H1 (cell line): ENCODE data around the gene F8. TPM values are rescaled to one million over a fixed set of nuclear protein-coding genes. Genes with fewer than 3 reads are reported as not detected.

ENCODE experiments used
- CTCF ChIA-PET: fragments of 300-600 bp; sonication (Branson Sonifier 250); formaldehyde crosslinking; loops from one replicate; lab custom pipeline; 2021; ENCODE audit not compliant: partially characterized antibody; lab: Charles Lee
- POLR2A ChIA-PET: fragments of 300-600 bp; sonication (Branson Sonifier 250); formaldehyde crosslinking; loops from one replicate; lab custom pipeline; 2021; ENCODE audit warnings: inconsistent platforms; ENCODE audit not compliant: partially characterized antibody; lab: Charles Lee
- DNase-seq, 2 experiments: peaks; one replicate each; pipeline versions ENCODE4 v3.0.0 to v3.0.0-alpha.2; 2010 to 2022; ENCODE audit warnings: low spot score in 2 of 2, low read depth in 1 of 2, mixed read lengths in 1 of 2
- FAIRE-seq: peaks from 2 replicates; lab custom pipeline; 2011; peaks lifted over from hg19 to GRCh38; lab: Jason Lieb, UNC
- H2AFZ ChIP-seq: 2 replicates; pipeline ENCODE4 v1.8.1; 2012; ENCODE audit warnings: low read length, inconsistent platforms
- H2AK5ac ChIP-seq: 2 replicates; pipeline ENCODE4 v1.6.1; 2013; ENCODE audit warnings: low read depth, low read length
- H2BK120ac ChIP-seq: replicated peaks from 2 replicates; pipeline ENCODE3; 2013; ENCODE audit warnings: low read depth, low read length, inconsistent platforms
- H2BK12ac ChIP-seq: 2 replicates; pipeline ENCODE4 v1.6.1; 2013; ENCODE audit warnings: low read depth, low read length
- H2BK15ac ChIP-seq: 2 replicates; pipeline ENCODE4 v1.6.1; 2013; ENCODE audit warnings: low read length
- H2BK20ac ChIP-seq: 2 replicates; pipeline ENCODE4 v1.6.1; 2013; ENCODE audit warnings: low read length
- H2BK5ac ChIP-seq: 2 replicates; pipeline ENCODE4 v1.6.1; 2013; ENCODE audit warnings: low read depth, low read length
- H3K14ac ChIP-seq: 2 replicates; pipeline ENCODE4 v1.6.1; 2013; ENCODE audit warnings: inconsistent platforms; ENCODE audit not compliant: insufficient read length
- H3K18ac ChIP-seq: 2 replicates; pipeline ENCODE4 v1.6.1; 2013; ENCODE audit warnings: low read length; ENCODE audit errors: extremely low read depth
- H3K23ac ChIP-seq: 2 replicates; pipeline ENCODE4 v1.6.1; 2013; ENCODE audit warnings: inconsistent platforms; ENCODE audit not compliant: insufficient read length
- H3K23me2 ChIP-seq: 2 replicates; pipeline ENCODE4 v1.6.1; 2013; ENCODE audit warnings: low read depth, low read length
- H3K27ac ChIP-seq: 2 replicates; pipeline ENCODE4 v1.6.1; 2011; ENCODE audit warnings: low read depth, low read length, inconsistent platforms
- H3K27me3 ChIP-seq, 4 experiments: replicated peaks in 1 of 4; 1 replicate in 1 of 4; 2 replicates in 3 of 4; pipeline versions ENCODE4 v1.6.1 to v1.8.1; 2011 to 2013; ENCODE audit warnings: low read length in 3 of 4, mild to moderate bottlenecking in 3 of 4, inconsistent platforms in 2 of 4, mixed read lengths in 2 of 4, moderate library complexity in 1 of 4; ENCODE audit not compliant: control insufficient read depth in 3 of 4, insufficient read depth in 3 of 4; ENCODE audit errors: extremely low read depth in 1 of 4
- H3K36me3 ChIP-seq, 4 experiments: 2 replicates each; pipeline versions ENCODE4 v1.6.1 to v1.8.1; 2011 to 2013; ENCODE audit warnings: mild to moderate bottlenecking in 4 of 4, low read length in 3 of 4, moderate library complexity in 2 of 4, control low read depth in 1 of 4, inconsistent platforms in 1 of 4; ENCODE audit not compliant: insufficient read depth in 4 of 4, control insufficient read depth in 2 of 4
- H3K4ac ChIP-seq: replicated peaks from 2 replicates; pipeline ENCODE3; 2013; ENCODE audit warnings: low read length, low read depth, mixed read lengths, inconsistent platforms; ENCODE audit not compliant: insufficient read length
- H3K4me1 ChIP-seq, 4 experiments: replicated peaks in 1 of 4; 1 replicate in 1 of 4; 2 replicates in 3 of 4; pipeline versions ENCODE4 v1.6.1 to v1.8.1; 2011 to 2013; ENCODE audit warnings: low read length in 3 of 4, inconsistent platforms in 2 of 4, mixed read lengths in 1 of 4; ENCODE audit not compliant: insufficient read depth in 4 of 4, control insufficient read depth in 3 of 4
- H3K4me2 ChIP-seq, 2 experiments: 2 replicates each; pipeline versions ENCODE4 v1.6.1 to v1.8.1; 2011 to 2013; ENCODE audit warnings: low read depth in 2 of 2, low read length in 2 of 2, control low read depth in 1 of 2, inconsistent platforms in 1 of 2, mild to moderate bottlenecking in 1 of 2; ENCODE audit not compliant: insufficient read depth in 1 of 2
- H3K4me3 ChIP-seq, 4 experiments: fragments of 200-600, 300-600 bp in 1 of 4; sonication (generic), shearing (Covaris generic), sonication (Bioruptor Twin) in 1 of 4; 2 replicates each; pipeline versions ENCODE4 v1.5.1 to v1.8.1; 2011 to 2016; ENCODE audit warnings: low read length in 4 of 4, low read depth in 3 of 4, control low read depth in 2 of 4, inconsistent platforms in 2 of 4, mild to moderate bottlenecking in 2 of 4, mixed read lengths in 1 of 4, moderate library complexity in 1 of 4; ENCODE audit not compliant: insufficient read depth in 2 of 4; ENCODE audit errors: extremely low read depth in 1 of 4
- H3K56ac ChIP-seq: replicated peaks from 2 replicates; pipeline ENCODE3; 2013; ENCODE audit warnings: low read depth, mild to moderate bottlenecking, mixed read lengths, low read length, inconsistent platforms; ENCODE audit not compliant: insufficient read length
- H3K79me1 ChIP-seq: 2 replicates; pipeline ENCODE4 v1.6.1; 2013; ENCODE audit warnings: low read depth, low read length, control low read depth
- H3K79me2 ChIP-seq, 2 experiments: 2 replicates each; pipeline versions ENCODE4 v1.6.1 to v1.8.1; 2012 to 2013; ENCODE audit warnings: low read length in 2 of 2, mild to moderate bottlenecking in 2 of 2, inconsistent platforms in 1 of 2; ENCODE audit not compliant: insufficient read depth in 2 of 2, control insufficient read depth in 1 of 2
- H3K9ac ChIP-seq, 4 experiments: replicated peaks in 1 of 4; 1 replicate in 1 of 4; 2 replicates in 3 of 4; pipeline versions ENCODE4 v1.6.1 to v1.8.1; 2011 to 2013; ENCODE audit warnings: low read depth in 3 of 4, low read length in 3 of 4, control low read depth in 2 of 4, mild to moderate bottlenecking in 2 of 4, moderate library complexity in 2 of 4, inconsistent platforms in 1 of 4; ENCODE audit errors: extremely low read depth in 1 of 4
- H3K9me3 ChIP-seq, 2 experiments: 2 replicates each; pipeline versions ENCODE4 v1.6.1 to v1.8.1; 2012 to 2013; ENCODE audit warnings: mild to moderate bottlenecking in 2 of 2, moderate library complexity in 2 of 2, control low read depth in 1 of 2, inconsistent platforms in 1 of 2, low read depth in 1 of 2, low read length in 1 of 2, mixed read lengths in 1 of 2; ENCODE audit not compliant: insufficient read depth in 2 of 2
- H4K20me1 ChIP-seq, 2 experiments: replicated peaks in 1 of 2; 2 replicates each; pipeline versions ENCODE3 to v1.8.1; 2011 to 2013; ENCODE audit warnings: inconsistent platforms in 2 of 2, low read length in 2 of 2, mild to moderate bottlenecking in 1 of 2; ENCODE audit not compliant: insufficient read depth in 2 of 2, control insufficient read depth in 1 of 2
- H4K5ac ChIP-seq: 2 replicates; pipeline ENCODE4 v1.6.1; 2013; ENCODE audit warnings: low read length, low read depth, mixed read lengths, inconsistent platforms; ENCODE audit not compliant: insufficient read length
- H4K8ac ChIP-seq: 2 replicates; pipeline ENCODE4 v1.8.0; 2013; ENCODE audit warnings: mild to moderate bottlenecking, moderate library complexity, low read length, inconsistent platforms; ENCODE audit not compliant: insufficient read depth; ENCODE audit errors: extremely low read depth
- H4K91ac ChIP-seq: replicated peaks from 2 replicates; pipeline ENCODE3; 2013; ENCODE audit warnings: low read length, mixed read lengths, inconsistent platforms; ENCODE audit not compliant: insufficient read length
- CTBP2 ChIP-seq: IDR thresholded peaks from 2 replicates; pipeline ENCODE4 v1.7.0; 2011; ENCODE audit warnings: borderline replicate concordance, mild to moderate bottlenecking, moderate library complexity, mixed read lengths, low read length; ENCODE audit not compliant: insufficient read depth, insufficient read length
- FOSL1 ChIP-seq: IDR thresholded peaks from 2 replicates; pipeline ENCODE4 v1.6.1; 2011; ENCODE audit warnings: mild to moderate bottlenecking, low read depth, low read length, moderate library complexity; ENCODE audit not compliant: insufficient read depth
- POLR2AphosphoS5 ChIP-seq: IDR thresholded peaks from 2 replicates; pipeline ENCODE4 v1.6.1; 2011; ENCODE audit warnings: low read depth, low read length
- WGBS, 2 experiments: shearing (Covaris generic) in 1 of 2; methylation state at CpG; one replicate each; pipeline versions ENCODE4 v1.1.6 to v1.1.7; 2013 to 2015; ENCODE audit warnings: low lambda C conversion rate in 2 of 2, mixed read lengths in 2 of 2, inconsistent platforms in 1 of 2, low coverage in 1 of 2, missing lambda C conversion rate in 1 of 2; ENCODE audit not compliant: insufficient replicate concordance in 2 of 2, insufficient coverage in 1 of 2, insufficient read length in 1 of 2; ENCODE audit errors: extremely low coverage in 1 of 2, missing lambda C conversion rate in 1 of 2; 5-methylcytosine and 5-hydroxymethylcytosine counted together
- polyA plus RNA-seq, 7 experiments: library from polyadenylated mRNA; depleted of rRNA in 3 of 7; stranded (reverse) in 5 of 7; unstranded in 2 of 7; fragments of >200 nt in 5 of 7; fragments of 200-250 nt in 2 of 7; gene quantifications; 1 replicate in 5 of 7; 2 replicates in 1 of 7; 4 replicates in 1 of 7; pipeline versions ENCODE4 v1.2.1 to v1.2.3, GENCODE V29; 2011 to 2013; ENCODE audit warnings: missing spikeins in 2 of 7, mixed read lengths in 2 of 7
- total RNA-seq: library from RNA; stranded (reverse); fragmentation: NEBNext Ultra II Directional; extraction: Animal tissue kit (Norgen Biotek cat#: 25700); gene quantifications from 2 replicates; pipeline ENCODE4 v1.2.1, GENCODE V29; 2021

F8 gene
- total and polyA plus RNA-seq, 2 of the 8 experiments (the other 6 are each of a cell fraction or from before 2014, with no cell fraction given) = 1.1 to 2.6 TPM

DNA sequence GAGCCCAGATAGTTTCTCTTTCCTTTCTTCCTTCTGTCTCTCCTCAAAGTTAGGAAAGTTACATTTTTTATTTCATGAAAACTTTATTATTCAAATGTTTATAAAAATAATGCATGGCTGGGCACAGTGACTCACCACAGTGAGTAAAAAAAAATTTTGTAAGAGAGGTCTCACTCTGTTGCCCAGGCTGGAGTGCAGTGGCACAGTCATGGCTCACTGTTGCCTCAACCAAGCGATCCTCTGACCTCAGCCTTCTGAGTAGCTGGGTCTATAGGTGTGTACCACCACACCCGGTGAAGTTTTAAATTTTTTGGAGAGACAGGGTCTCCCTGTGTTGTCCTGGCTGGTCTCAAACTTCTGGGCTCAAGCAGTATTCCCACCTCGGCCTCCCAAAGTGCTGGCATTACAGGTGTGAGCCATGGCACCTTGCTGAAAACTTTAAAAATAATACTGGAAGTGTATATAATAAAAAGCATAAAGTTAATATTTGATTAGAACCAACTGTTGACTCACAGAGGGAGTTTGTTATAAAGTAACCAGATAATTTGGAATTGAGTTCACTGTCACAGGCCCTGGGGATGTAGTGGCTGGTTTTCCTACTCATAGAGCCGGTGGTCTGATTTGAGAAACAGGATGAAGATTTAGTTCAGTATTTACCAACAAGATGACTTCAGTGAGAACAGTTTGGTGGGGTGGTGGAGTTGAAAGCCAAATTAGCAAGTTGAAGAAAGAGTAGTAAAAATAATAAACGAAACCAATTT is 30.4 kb upstream of the F8 start:
- Histone ChIP-seq H2BK20ac (no peak overlapping the region), H2BK15ac (no peak overlapping the region), H2BK5ac (no peak overlapping the region), H3K9ac (no peak overlapping the region), H3K9me3 (no peaks in the 10 kb centered on the region), H3K56ac (no peak overlapping the region), H4K5ac (no peak overlapping the region), H3K23ac (no peak overlapping the region), H3K4me2 (no peak overlapping the region), H3K23me2 (no peaks in the 10 kb centered on the region), H2BK120ac (no peak overlapping the region), H3K27me3 (no peaks in the 10 kb centered on the region), H3K36me3 (no peaks in the 10 kb centered on the region; a peak in 1 of 8 replicates), H3K27ac (no peak overlapping the region), H4K91ac (no peak overlapping the region), H2AFZ (no peak overlapping the region), H2BK12ac (no peak overlapping the region), H3K79me2 (no peaks in the 10 kb centered on the region), H3K4me1 (no peaks in the 10 kb centered on the region), H3K4me3 (no peak overlapping the region), H3K4ac (no peak overlapping the region), H3K79me1 (no peaks in the 10 kb centered on the region), H3K18ac (no peak overlapping the region), H4K20me1 (no peaks in the 10 kb centered on the region), H4K8ac (no peak overlapping the region), H3K14ac (no peak overlapping the region), H2AK5ac (no peak overlapping the region)
- CTCF ChIA-PET = no interaction called here
- DNase-seq (no peak), FAIRE-seq (no peak)
- 92% methylated on average over 5 of the region's 5 CpGs; no CpG with 5 or more reads in 1 of the 2 experiments for WGBS, 2 experiments
- POLR2A ChIA-PET = no interaction called here
- TF ChIP-seq FOSL1 (no peak), POLR2AphosphoS5 (no peak), CTBP2 (no peak)
